Ramos (cell line): Measurements from ENCODE around the gene LRRC8D.

Experiments
- in situ Hi-C: fragments of 300-500 bp; cut with MboI; formaldehyde crosslinking; loops from one replicate; pipeline ENCODE4 v1.14.3; 2022; ENCODE audit warnings: low sequenced_read_pairs; ENCODE audit not compliant: unreplicated experiment

LRRC8D gene

GRCh38 chr1:89931964-89932363 lies 111.1 kb downstream of the LRRC8D start:
- in situ Hi-C loops, result no loop called here

- in situ Hi-C loops, result no loop called here
These were observed 111.9 kb downstream of the LRRC8D start for GRCh38 chr1:89932598-89933364.

GRCh38 chr1:89934461-89934860 lies 113.6 kb downstream of the LRRC8D start:
- in situ Hi-C loops, result no loop called here

GRCh38 chr1:89935235-89935634 lies 114.4 kb downstream of the LRRC8D start:
- in situ Hi-C loops, result no loop called here

- in situ Hi-C loops, result no loop called here
These were observed 115.9 kb downstream of the LRRC8D start for GRCh38 chr1:89936694-89937093.

- in situ Hi-C loops, result no loop called here
These were observed 117.6 kb downstream of the LRRC8D start for GRCh38 chr1:89938171-89939055.

GRCh38 chr1:89939059-89939570 lies 118.3 kb downstream of the LRRC8D start:
- in situ Hi-C loops, result no loop called here

- in situ Hi-C loops, result no loop called here
These were observed 119.0 kb downstream of the LRRC8D start for GRCh38 chr1:89939693-89940438.

- in situ Hi-C loops, result no loop called here
These were observed 120.4 kb downstream of the LRRC8D start for GRCh38 chr1:89941110-89941766.

- in situ Hi-C loops, result no loop called here
These were observed 121.2 kb downstream of the LRRC8D start for GRCh38 chr1:89942014-89942413.

GRCh38 chr1:89942825-89943658 lies 122.2 kb downstream of the LRRC8D start:
- in situ Hi-C loops, result no loop called here

GRCh38 chr1:89943846-89944781 lies 123.3 kb downstream of the LRRC8D start:
- in situ Hi-C loops, result no loop called here

- in situ Hi-C loops, result no loop called here
These were observed 125.1 kb downstream of the LRRC8D start for GRCh38 chr1:89945852-89946476.

- in situ Hi-C loops, result no loop called here
These were observed 125.7 kb downstream of the LRRC8D start for GRCh38 chr1:89946532-89946931.

- in situ Hi-C loops, result no loop called here
These were observed 128.0 kb downstream of the LRRC8D start for GRCh38 chr1:89948722-89949345.

- in situ Hi-C loops, result no loop called here
These were observed 129.3 kb downstream of the LRRC8D start for GRCh38 chr1:89949991-89950624.

- in situ Hi-C loops, result no loop called here
These were observed 129.9 kb downstream of the LRRC8D start for GRCh38 chr1:89950703-89951102.
